Activated T-cell treated with anti-CD3 and anti-CD28 coated beads, Interleukin-2, amount 50 U/mL, for 72 hours (primary cell): ENCODE results near the gene APEX2. TPM values are rescaled to one million over a fixed set of nuclear protein-coding genes. Genes with fewer than 3 reads are reported as not detected.
"Not testable (repeated sequence)": the region's sequence is repeated elsewhere in the genome, so short reads cannot be mapped to it uniquely, and the experiment has no call there.

Experiments
- ATAC-seq, 2 donors: fragments of 150-1000 bp; cut with Tn5 transposase; replicated peaks in 1 of 2; 2 replicates each; pipeline ENCODE4 v1.10.0; 2021; ENCODE audit warnings: moderate library complexity in 2 of 2, mild to moderate bottlenecking in 1 of 2
- DNase-seq, 2 donors: peaks; one replicate each; pipeline ENCODE4 v3.0.0; 2021 to 2022; ENCODE audit warnings: mixed read lengths in 1 of 2
- H3K27ac Mint-ChIP-seq: one replicate; pipeline ENCODE4 v1.8.0; 2022; ENCODE audit warnings: mild to moderate bottlenecking, moderate library complexity, mixed read lengths
- H3K27me3 Mint-ChIP-seq: one replicate; pipeline ENCODE4 v1.8.0; 2022; ENCODE audit warnings: low read depth, mixed read lengths
- H3K36me3 Mint-ChIP-seq, 2 donors: one replicate each; pipeline ENCODE4 v1.8.0; 2022; ENCODE audit warnings: mixed read lengths in 2 of 2, mild to moderate bottlenecking in 1 of 2; ENCODE audit not compliant: insufficient read depth in 2 of 2
- H3K4me1 Mint-ChIP-seq: one replicate; pipeline ENCODE4 v1.8.0; 2022; ENCODE audit warnings: low read depth, mixed read lengths
- H3K4me3 Mint-ChIP-seq, 2 donors: one replicate each; pipeline ENCODE4 v1.8.0; 2022; ENCODE audit warnings: mild to moderate bottlenecking in 2 of 2, mixed read lengths in 2 of 2, moderate library complexity in 2 of 2
- H3K9me3 Mint-ChIP-seq, 2 donors: one replicate each; pipeline ENCODE4 v1.8.0; 2022; ENCODE audit warnings: mixed read lengths in 2 of 2
- total RNA-seq, 2 donors: library from RNA; stranded (reverse); gene quantifications; one replicate each; pipeline ENCODE4 v1.2.3, GENCODE V29; 2022

APEX2 gene
- total RNA-seq, 2 donors from 2014 or later, result 21.3 to 26.6 TPM

DNA sequence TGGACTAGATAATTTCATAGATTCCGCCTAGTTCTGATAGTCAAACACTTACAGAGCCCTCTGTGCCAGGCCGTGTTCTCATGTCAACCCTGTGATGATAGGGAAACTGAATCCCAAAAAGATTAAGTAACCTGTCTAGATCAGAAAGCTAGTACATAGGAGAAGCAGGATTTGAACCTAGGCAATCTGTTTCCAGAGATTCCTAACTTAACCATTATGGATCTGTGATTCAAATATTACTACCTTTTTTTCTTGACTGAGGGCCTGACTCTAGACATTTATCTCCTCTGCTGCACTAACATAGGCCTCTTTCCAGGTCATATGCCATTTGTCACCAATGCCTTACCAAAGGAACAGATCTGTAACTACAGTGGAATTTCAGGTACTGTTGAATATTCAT is 29.1 kb downstream of the APEX2 start:
- no peak for DNase-seq
- Mint-ChIP-seq H3K36me3 (peaks cover 0 to 2% of the 10 kb centered on the region in 2 donors), H3K9me3 (no peaks in the 10 kb centered on the region), H3K4me3 (no peak overlapping the region), H3K27ac (no peak overlapping the region), H3K27me3 (peaks cover 19% of the 10 kb centered on the region), H3K4me1 (no peaks in the 10 kb centered on the region)
- ATAC-seq, result no peak

DNA sequence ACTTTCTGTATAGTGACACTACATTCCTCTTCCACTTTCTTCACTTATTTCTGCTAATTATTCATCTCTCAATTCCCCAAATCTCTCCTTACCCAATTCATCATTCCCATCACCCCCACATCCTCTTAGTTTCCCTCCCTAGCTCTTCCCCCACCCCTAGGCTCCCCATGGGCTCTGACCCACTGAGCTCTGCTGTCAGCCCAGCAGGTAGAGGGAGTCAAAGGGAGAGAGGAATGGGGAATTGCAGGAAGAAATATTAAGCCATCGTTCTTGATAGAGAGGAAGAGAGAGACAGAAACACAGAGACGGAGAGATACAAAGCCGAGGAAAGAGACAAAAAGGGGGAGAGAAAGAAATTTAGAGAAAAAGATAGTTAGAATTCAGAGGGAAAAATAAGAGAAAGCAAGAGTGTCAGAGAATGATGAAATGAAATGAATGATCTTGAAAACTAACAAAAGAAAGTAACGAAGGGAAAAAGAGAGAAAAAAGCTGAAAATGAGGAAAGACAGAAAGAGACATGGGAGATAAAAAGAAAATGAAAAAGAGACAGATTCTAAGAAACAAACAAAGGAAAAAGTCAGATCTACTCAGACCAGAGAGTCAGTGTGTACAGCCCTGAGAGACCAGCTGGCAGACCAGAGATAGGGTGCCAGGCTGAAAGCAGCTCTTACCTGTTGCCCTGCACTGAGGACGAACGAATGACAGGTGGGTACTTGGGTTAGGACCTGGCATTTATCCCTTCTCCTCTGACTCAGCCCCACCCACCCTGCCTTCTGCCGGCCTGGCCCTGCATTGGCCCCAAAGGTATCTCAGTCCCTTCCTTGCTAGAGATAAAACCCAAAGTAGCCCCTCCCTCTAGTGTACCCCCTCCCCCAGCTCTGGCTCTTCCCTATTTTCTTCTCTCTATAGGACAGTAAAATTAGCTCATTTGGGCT is 30.4 kb downstream of the APEX2 start, which contains the start of gene ALAS2:
Gene ALAS2, minus strand, starts transcription at position 707 of the 935 bp plus-strand sequence. CDS start 4,977 bp downstream, outside the sequence.
- Mint-ChIP-seq H3K4me1 (no peaks in the 10 kb centered on the region), H3K27ac (no peak within 1 kb of the TSS), H3K36me3 (no peaks in the 10 kb centered on the region), H3K27me3 (peaks cover 13% of the 10 kb centered on the region), H3K4me3 (no peak within 1 kb of the TSS), H3K9me3 (no peaks in the 10 kb centered on the region)
- DNase-seq, result no peak
- no peak for ATAC-seq

DNA sequence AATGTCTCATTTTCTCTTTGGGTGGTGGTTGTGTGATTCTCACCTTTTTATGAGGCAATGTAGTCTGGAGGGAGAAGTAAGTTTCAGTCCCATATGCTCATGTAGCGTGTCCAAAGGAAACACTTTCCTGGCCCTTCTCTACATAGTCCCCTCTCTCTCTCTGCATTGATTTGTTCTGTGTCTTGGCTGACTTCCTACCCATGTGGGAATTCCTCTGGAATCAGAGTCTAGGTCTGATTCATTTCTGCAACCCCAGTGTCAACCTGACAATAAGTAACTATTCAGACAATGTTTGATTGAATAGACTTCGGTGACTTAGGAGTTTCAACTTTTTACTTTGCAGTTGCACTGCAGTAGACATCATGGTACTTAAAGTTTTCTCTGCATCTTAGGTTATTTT is 33.3 kb downstream of the APEX2 start:
- Mint-ChIP-seq H3K9me3 (no peaks in the 10 kb centered on the region), H3K27ac (no peak overlapping the region), H3K4me1 (no peaks in the 10 kb centered on the region), H3K4me3 (no peak overlapping the region), H3K27me3 (peaks cover 7% of the 10 kb centered on the region), H3K36me3 (no peaks in the 10 kb centered on the region)
- DNase-seq (no peak), ATAC-seq (no peak)

DNA sequence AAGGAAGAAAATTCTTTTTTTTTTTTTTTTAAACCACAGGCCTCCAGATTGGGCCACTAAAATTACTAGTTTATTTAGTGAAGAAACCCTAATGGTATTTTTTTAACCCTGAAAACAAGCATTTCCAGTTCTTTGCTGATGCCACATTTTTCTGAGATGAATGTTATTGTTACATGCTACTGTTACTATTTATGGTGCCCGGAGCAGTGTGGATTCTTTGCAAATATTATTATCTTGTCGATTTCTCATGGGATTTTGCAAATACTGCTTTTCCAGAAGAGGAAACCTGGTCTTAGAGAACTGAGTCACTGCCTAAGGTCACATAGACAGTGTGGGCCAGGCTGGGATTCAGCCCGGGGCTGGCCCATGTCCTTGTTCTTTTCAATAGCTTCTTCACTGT is 39.3 kb downstream of the APEX2 start:
- H3K36me3 Mint-ChIP-seq, result no peaks in the 10 kb centered on the region
- ATAC-seq (no peak), DNase-seq (no peak)
- H3K9me3 Mint-ChIP-seq, result no peaks in the 10 kb centered on the region
- no peak overlapping the region for H3K4me3 Mint-ChIP-seq
- H3K27ac Mint-ChIP-seq, result no peak overlapping the region
- no peaks in the 10 kb centered on the region for H3K4me1 Mint-ChIP-seq
- no peaks in the 10 kb centered on the region for H3K27me3 Mint-ChIP-seq

DNA sequence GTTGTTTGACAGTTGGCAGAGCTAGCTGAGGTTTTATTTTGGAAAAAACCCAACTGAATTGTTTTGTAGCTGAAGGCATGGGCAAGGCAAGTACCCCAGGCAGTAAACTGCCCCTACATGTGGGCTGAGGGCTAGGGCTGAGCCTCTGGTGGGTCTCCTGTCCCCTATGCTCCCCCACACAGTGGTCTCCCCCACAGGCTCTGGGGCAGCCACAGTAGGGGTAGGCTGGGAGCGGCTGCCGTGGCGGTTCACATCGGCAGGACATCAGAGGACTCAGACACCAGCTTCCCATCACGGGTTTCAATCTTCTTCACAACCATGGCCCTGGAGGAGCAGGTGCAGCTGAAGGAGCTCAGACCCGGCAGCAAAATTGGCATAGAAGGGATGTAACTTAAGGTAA is 41.4 kb downstream of the APEX2 start:
- Mint-ChIP-seq H3K4me1 (no peaks in the 10 kb centered on the region), H3K4me3 (no peak overlapping the region), H3K27ac (no peak overlapping the region), H3K9me3 (no peaks in the 10 kb centered on the region), H3K36me3 (no peaks in the 10 kb centered on the region), H3K27me3 (no peaks in the 10 kb centered on the region)
- no peak for ATAC-seq
- no peak for DNase-seq

DNA sequence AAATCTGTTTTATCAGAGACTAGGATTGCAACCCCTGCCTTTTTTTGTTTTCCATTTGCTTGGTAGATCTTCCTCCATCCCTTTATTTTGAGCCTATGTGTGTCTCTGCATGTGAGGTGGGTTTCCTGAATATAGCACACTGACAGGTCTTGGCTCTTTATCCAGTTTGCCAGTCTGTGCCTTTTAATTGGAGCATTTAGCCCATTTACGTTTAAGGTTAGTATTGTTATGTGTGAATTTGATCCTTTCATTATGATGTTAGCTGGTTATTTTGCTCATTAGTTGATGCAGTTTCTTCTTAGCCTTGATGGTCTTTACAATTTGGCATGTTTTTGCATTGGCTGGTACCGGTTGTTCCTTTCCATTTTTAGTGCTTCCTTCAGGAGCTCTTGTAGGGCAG is 50.4 kb downstream of the APEX2 start:
- ATAC-seq, DNase-seq, H3K36me3 Mint-ChIP-seq, H3K27ac Mint-ChIP-seq, H3K4me1 Mint-ChIP-seq, H3K9me3 Mint-ChIP-seq, H3K4me3 Mint-ChIP-seq: not testable (repeated sequence)
- peaks cover 15% of the 10 kb centered on the region for H3K27me3 Mint-ChIP-seq

DNA sequence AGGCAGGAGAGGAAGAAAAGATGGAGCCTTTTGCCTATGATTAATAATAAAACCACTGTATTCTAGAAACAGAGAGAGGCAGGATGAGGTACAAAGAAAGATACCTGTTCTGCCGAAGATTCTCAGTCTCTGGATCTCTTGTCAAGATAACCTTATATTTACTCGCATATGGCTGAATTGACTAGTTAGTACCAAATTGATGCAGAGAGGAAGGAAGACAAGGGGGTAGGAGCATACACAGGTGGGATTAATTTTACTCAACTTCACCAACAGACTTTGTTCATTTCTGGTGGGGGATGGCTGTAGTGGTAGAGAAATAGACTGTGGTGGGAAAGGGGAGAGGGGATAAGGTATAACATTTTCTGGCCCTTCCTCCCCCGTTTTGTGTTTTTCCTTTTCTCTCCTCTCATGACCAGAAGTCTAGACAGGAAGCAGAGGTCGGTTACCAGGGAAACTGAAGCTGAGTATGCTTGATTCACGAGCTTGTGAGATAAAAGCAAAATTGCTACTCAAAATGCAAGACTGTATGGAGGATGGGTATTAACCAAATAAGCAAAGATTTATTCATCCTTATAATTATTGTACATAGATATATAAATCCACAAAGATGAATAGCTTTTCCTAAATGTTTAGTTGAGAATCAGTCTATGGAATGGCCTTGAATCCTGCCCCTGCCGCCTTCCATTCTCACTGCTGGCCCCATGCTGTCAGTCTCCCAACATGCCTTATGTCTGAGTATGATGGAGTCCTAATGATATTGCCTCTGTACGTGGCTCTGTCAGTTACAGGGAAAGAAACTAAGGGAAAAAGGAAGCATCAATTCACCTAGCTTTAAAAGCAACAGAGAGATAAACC is 56.9 kb downstream of the APEX2 start:
- Mint-ChIP-seq H3K27ac (peak overlapping the region; percentile 70), H3K36me3 (peaks cover 0 to 4% of the 10 kb centered on the region in 2 donors), H3K4me3 (peak overlapping the region; percentile 70 to 91), H3K27me3 (peaks cover 10% of the 10 kb centered on the region), H3K9me3 (no peaks in the 10 kb centered on the region), H3K4me1 (peaks cover 13% of the 10 kb centered on the region)
- DNase-seq, result peak in 1 of 2 donors; percentile 15
- ATAC-seq, result peak; percentile 39 to 84

DNA sequence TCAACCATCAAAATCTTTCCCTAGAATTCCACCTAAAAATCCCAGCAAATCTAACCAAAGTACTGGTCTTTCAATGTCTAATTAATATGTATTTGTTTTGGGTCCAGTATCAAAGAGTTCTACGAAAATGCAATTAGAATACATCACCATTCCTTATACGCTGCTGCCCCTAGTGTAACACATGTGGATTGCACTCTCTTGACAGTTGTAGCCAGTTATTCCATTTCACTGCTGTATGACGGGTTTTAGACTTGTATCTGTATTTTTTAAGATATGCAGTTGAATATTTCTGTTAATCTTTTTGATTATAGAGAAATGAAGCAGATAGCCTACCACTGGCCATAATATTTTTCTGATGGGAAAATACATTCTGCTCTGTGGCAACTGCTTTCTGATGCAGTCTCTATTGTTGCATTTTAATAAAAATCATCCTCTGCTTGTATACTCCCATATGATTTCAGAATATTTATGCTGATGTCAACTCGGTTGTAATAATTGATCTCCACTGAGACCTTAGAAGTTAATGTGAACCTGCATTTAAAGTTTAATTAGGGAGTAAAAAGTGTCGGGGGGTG is 57.6 kb downstream of the APEX2 start:
- ATAC-seq, result peak; percentile 55 to 67
- Mint-ChIP-seq H3K4me3 (peak overlapping the region; percentile 70 to 91), H3K9me3 (no peaks in the 10 kb centered on the region), H3K4me1 (peaks cover 13% of the 10 kb centered on the region), H3K36me3 (peaks cover 0 to 2% of the 10 kb centered on the region in 2 donors), H3K27me3 (peaks cover 10% of the 10 kb centered on the region), H3K27ac (peak overlapping the region; percentile 70)
- peak; percentile 16 to 35 for DNase-seq

Other genes with a start within 250 kb of the APEX2 start
- gene ITIH6, start 202.1 kb upstream of the APEX2 start, total RNA-seq, result not detected
- 10 to 100 TPM; 49.7 to 54.1 TPM for gene MAGED2, start 192.6 kb upstream of the APEX2 start, total RNA-seq
- 1 to 10 TPM; 4.1 to 7.6 TPM for gene TRO, start 79.5 kb upstream of the APEX2 start, total RNA-seq
- 1 to 10 TPM; 1.6 TPM for gene PFKFB1, start 6.2 kb upstream of the APEX2 start, total RNA-seq
- not detected for gene ALAS2, start 30.6 kb downstream of the APEX2 start, total RNA-seq
- 1 to 10 TPM in 1 of 2 donors, under 1 TPM in 1; 0.74 to 1.1 TPM for gene PAGE2B, start 74.7 kb downstream of the APEX2 start, total RNA-seq
- gene PAGE2, start 88.7 kb downstream of the APEX2 start, total RNA-seq, result not detected
- gene PAGE5, start 220.0 kb downstream of the APEX2 start, total RNA-seq, result under 1 TPM in 1 of 2 donors, not detected in 1; 0.93 TPM